HepG2 (cell line): ENCODE measurements around the gene SPATS2. TPM values are rescaled to one million over a fixed set of nuclear protein-coding genes. Genes with fewer than 3 reads are reported as not detected.

ENCODE experiments used
- ATAC-seq: fragments of 200-7000 bp; cut with Tn5 transposase; 3 replicates; pipeline ENCODE4 v1.9.1; 2020; ENCODE audit warnings: mild to moderate bottlenecking, moderate library complexity
- BruUV-seq: library from RNA; stranded (reverse); fragments of 400-500 nt; replicated peaks from 2 replicates; lab custom pipeline; 2021; lab: Mats Ljungman, UMichigan
- CTCF ChIA-PET: fragments of 300-600 bp; formaldehyde crosslinking; extraction: SDS; loops from one replicate; lab custom pipeline; 2021; ENCODE audit warnings: low total read pairs, inconsistent platforms, low intra/inter-chr PET ratio; lab: Yijun Ruan, JAX
- POLR2A ChIA-PET: fragments of 350-600 bp; sonication (Branson Sonifier 250); formaldehyde crosslinking; loops from one replicate; lab custom pipeline; 2020; ENCODE audit warnings: antibody characterized with exemption, inconsistent platforms; lab: Yijun Ruan, JAX
- DNase-seq: peaks from one replicate; pipeline ENCODE4 v3.0.0-alpha.2; 2015; ENCODE audit warnings: low spot score
- FAIRE-seq: peaks from 3 replicates; lab custom pipeline; 2011; peaks lifted over from hg19 to GRCh38; lab: Jason Lieb, UNC
- H2AFZ ChIP-seq: one replicate; pipeline ENCODE4 v1.6.1; 2011; ENCODE audit warnings: low read length, inconsistent platforms
- H3K27ac ChIP-seq: fragments of 300-600 bp; 3 replicates; pipeline ENCODE4 v1.8.0; 2011; ENCODE audit warnings: mixed run types, mild to moderate bottlenecking, mixed read lengths, low read length, inconsistent platforms; ENCODE audit not compliant: insufficient read depth; ENCODE audit errors: extremely low read length
- H3K27me3 ChIP-seq, 2 experiments: fragments of 200-600 bp in 1 of 2; 2 replicates in 1 of 2; 3 replicates in 1 of 2; pipeline versions ENCODE4 v1.6.0 to v1.8.0; 2011; ENCODE audit warnings: low read length in 2 of 2, mild to moderate bottlenecking in 2 of 2, moderate library complexity in 2 of 2, inconsistent platforms in 1 of 2; ENCODE audit not compliant: insufficient read depth in 2 of 2, control insufficient read depth in 1 of 2
- H3K36me3 ChIP-seq, 2 experiments: fragments of 200-600 bp in 1 of 2; replicated peaks in 1 of 2; 2 replicates in 1 of 2; 3 replicates in 1 of 2; pipeline versions ENCODE4 v1.5.1 to v1.8.0; 2011; ENCODE audit warnings: low read length in 2 of 2, inconsistent platforms in 1 of 2; ENCODE audit not compliant: insufficient read depth in 2 of 2, control insufficient read depth in 1 of 2
- H3K4me1 ChIP-seq: 2 replicates; pipeline ENCODE4 v1.5.1; 2012; ENCODE audit warnings: low read length, inconsistent platforms; ENCODE audit not compliant: insufficient read depth
- H3K4me2 ChIP-seq: 2 replicates; pipeline ENCODE4 v1.6.0; 2011; ENCODE audit warnings: low read depth, low read length, inconsistent platforms
- H3K4me3 ChIP-seq, 3 experiments: fragments of 200-600 bp in 1 of 3; sonication (generic), shearing (Covaris generic) in 1 of 3; replicated peaks in 1 of 3; 2 replicates each; pipeline ENCODE4 v1.5.1; 2011 to 2016; ENCODE audit warnings: low read length in 3 of 3, inconsistent platforms in 2 of 3, low read depth in 2 of 3, mild to moderate bottlenecking in 2 of 3, control low read depth in 1 of 3, mixed read lengths in 1 of 3; ENCODE audit not compliant: insufficient read depth in 1 of 3
- H3K79me2 ChIP-seq: one replicate; pipeline ENCODE4 v1.6.1; 2011; ENCODE audit warnings: low read length, inconsistent platforms; ENCODE audit not compliant: insufficient read depth
- H3K9ac ChIP-seq: 2 replicates; pipeline ENCODE4 v1.6.0; 2011; ENCODE audit warnings: mild to moderate bottlenecking, low read depth, low read length, inconsistent platforms; ENCODE audit not compliant: insufficient read depth
- H3K9me3 ChIP-seq: 2 replicates; pipeline ENCODE4 v1.5.1; 2012; ENCODE audit warnings: mild to moderate bottlenecking, low read length
- H4K20me1 ChIP-seq: 2 replicates; pipeline ENCODE4 v1.6.0; 2011; ENCODE audit warnings: inconsistent platforms, mild to moderate bottlenecking, low read length, moderate library complexity; ENCODE audit not compliant: insufficient read depth
- DNMT1 ChIP-seq: sonication (generic); formaldehyde crosslinking; IDR thresholded peaks from 2 replicates; pipeline ENCODE4 v1.5.1; 2020; ENCODE audit warnings: mild to moderate bottlenecking, missing genetic modification reagents
- HNRNPLL ChIP-seq: fragments of 200-400 bp; formaldehyde crosslinking; IDR thresholded peaks from 2 replicates; pipeline ENCODE4 v1.6.1; 2017; ENCODE audit warnings: mild to moderate bottlenecking, low read depth, low read length; ENCODE audit not compliant: poor library complexity, severe bottlenecking
- LBX2 ChIP-seq: sonication (generic); formaldehyde crosslinking; IDR thresholded peaks from 2 replicates; pipeline ENCODE4 v1.5.0; 2020; ENCODE audit warnings: missing genetic modification reagents, mild to moderate bottlenecking, borderline replicate concordance
- THYN1 ChIP-seq: sonication (generic); formaldehyde crosslinking; IDR thresholded peaks from 2 replicates; pipeline ENCODE4 v1.8.1; 2023; ENCODE audit warnings: low read depth, mild to moderate bottlenecking, moderate library complexity, missing genetic modification reagents, borderline replicate concordance
- ZBTB10 ChIP-seq: sonication (generic); formaldehyde crosslinking; IDR thresholded peaks from 2 replicates; pipeline ENCODE4 v1.4.0; 2020; ENCODE audit warnings: missing genetic modification reagents, borderline replicate concordance
- ZNF124 ChIP-seq: sonication (generic); formaldehyde crosslinking; IDR thresholded peaks from 2 replicates; pipeline ENCODE4 v1.4.0; 2020; ENCODE audit warnings: missing genetic modification reagents
- WGBS: methylation state at CpG from one replicate; pipeline ENCODE4 v1.1.6; 2017; ENCODE audit warnings: low lambda C conversion rate; 5-methylcytosine and 5-hydroxymethylcytosine counted together
- in situ Hi-C: cut with HindIII; loops from 2 replicates; pipeline ENCODE4 v1.10.0; 2017; ENCODE audit warnings: low pct_unique_long_range_greater_than_20kb; ENCODE audit not compliant: extremely low pct_ligation_motif_present
- intact Hi-C: fragments of 100-400 bp; cut with micrococcal nuclease; formaldehyde crosslinking; loops from one replicate; pipeline ENCODE4 v1.10.0; 2022; ENCODE audit not compliant: unreplicated experiment
- polyA plus RNA-seq, 8 experiments: library from polyadenylated mRNA; depleted of rRNA in 3 of 8; stranded (reverse) in 7 of 8; unstranded in 1 of 8; fragments of >200 nt; fragmentation: Illumina TruSeq in 4 of 8; extraction: Trizol in 4 of 8; gene quantifications; 2 replicates each; pipeline versions ENCODE4 v1.2.1 to v1.2.3, GENCODE V29; 2011 to 2016; ENCODE audit warnings: low read depth in 4 of 8, missing spikeins in 1 of 8, mixed read lengths in 1 of 8; ENCODE audit not compliant: insufficient read depth in 1 of 8
- total RNA-seq, 5 experiments: library from RNA; depleted of rRNA; stranded (reverse); fragments of >200 nt; fragmentation: Illumina TruSeq; extraction: Trizol; gene quantifications; 2 replicates each; pipeline ENCODE4 v1.2.3, GENCODE V29; 2016; ENCODE audit warnings: low read depth in 1 of 5
- TF ChIP-seq, protein P1 (sequence below): sonication (generic); formaldehyde crosslinking; IDR thresholded peaks from 2 replicates; pipeline ENCODE4 v1.4.0; 2020; ENCODE audit warnings: missing genetic modification reagents
- TF ChIP-seq, protein P2 (sequence below): sonication (generic); formaldehyde crosslinking; IDR thresholded peaks from 2 replicates; pipeline ENCODE4 v1.5.0; 2020; ENCODE audit warnings: missing genetic modification reagents, mild to moderate bottlenecking, borderline replicate concordance

The SPATS2 gene
- total and polyA plus RNA-seq, 2 of the 13 experiments (the other 11 are each of a cell fraction or from before 2014, with no cell fraction given) = 19.3 to 28.1 TPM

- TF ChIP-seq, protein P1, sequence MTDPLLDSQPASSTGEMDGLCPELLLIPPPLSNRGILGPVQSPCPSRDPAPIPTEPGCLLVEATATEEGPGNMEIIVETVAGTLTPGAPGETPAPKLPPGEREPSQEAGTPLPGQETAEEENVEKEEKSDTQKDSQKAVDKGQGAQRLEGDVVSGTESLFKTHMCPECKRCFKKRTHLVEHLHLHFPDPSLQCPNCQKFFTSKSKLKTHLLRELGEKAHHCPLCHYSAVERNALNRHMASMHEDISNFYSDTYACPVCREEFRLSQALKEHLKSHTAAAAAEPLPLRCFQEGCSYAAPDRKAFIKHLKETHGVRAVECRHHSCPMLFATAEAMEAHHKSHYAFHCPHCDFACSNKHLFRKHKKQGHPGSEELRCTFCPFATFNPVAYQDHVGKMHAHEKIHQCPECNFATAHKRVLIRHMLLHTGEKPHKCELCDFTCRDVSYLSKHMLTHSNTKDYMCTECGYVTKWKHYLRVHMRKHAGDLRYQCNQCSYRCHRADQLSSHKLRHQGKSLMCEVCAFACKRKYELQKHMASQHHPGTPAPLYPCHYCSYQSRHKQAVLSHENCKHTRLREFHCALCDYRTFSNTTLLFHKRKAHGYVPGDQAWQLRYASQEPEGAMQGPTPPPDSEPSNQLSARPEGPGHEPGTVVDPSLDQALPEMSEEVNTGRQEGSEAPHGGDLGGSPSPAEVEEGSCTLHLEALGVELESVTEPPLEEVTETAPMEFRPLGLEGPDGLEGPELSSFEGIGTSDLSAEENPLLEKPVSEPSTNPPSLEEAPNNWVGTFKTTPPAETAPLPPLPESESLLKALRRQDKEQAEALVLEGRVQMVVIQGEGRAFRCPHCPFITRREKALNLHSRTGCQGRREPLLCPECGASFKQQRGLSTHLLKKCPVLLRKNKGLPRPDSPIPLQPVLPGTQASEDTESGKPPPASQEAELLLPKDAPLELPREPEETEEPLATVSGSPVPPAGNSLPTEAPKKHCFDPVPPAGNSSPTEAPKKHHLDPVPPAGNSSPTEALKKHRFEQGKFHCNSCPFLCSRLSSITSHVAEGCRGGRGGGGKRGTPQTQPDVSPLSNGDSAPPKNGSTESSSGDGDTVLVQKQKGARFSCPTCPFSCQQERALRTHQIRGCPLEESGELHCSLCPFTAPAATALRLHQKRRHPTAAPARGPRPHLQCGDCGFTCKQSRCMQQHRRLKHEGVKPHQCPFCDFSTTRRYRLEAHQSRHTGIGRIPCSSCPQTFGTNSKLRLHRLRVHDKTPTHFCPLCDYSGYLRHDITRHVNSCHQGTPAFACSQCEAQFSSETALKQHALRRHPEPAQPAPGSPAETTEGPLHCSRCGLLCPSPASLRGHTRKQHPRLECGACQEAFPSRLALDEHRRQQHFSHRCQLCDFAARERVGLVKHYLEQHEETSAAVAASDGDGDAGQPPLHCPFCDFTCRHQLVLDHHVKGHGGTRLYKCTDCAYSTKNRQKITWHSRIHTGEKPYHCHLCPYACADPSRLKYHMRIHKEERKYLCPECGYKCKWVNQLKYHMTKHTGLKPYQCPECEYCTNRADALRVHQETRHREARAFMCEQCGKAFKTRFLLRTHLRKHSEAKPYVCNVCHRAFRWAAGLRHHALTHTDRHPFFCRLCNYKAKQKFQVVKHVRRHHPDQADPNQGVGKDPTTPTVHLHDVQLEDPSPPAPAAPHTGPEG (CRISPR knock-in tag) = no peak
- TF ChIP-seq ZNF124 (CRISPR knock-in tag) (no peak), HNRNPLL (no peak)
- TF ChIP-seq, all 625 proteins: peak for 0
These were observed 22.1 kb downstream of the SPATS2 start (continued) for GRCh38 chr12:49389387-49389703.

GRCh38 chr12:49397000-49397399, 29.7 kb downstream of the SPATS2 start:
- Histone ChIP-seq H3K9ac (no peak overlapping the region), H2AFZ (no peak overlapping the region), H3K9me3 (no peaks in the 10 kb centered on the region), H3K36me3 (no peaks in the 10 kb centered on the region), H3K79me2 (peaks cover 30% of the 10 kb centered on the region), H3K4me1 (peaks cover 38% of the 10 kb centered on the region), H3K4me2 (no peak overlapping the region), H3K27ac (no peak overlapping the region), H3K27me3 (no peaks in the 10 kb centered on the region), H3K4me3 (no peak overlapping the region), H4K20me1 (no peaks in the 10 kb centered on the region)
- no peak for ATAC-seq
- DNase-seq = no peak
- ChIA-PET CTCF (no interaction called here), POLR2A (no interaction called here)
- intact Hi-C loops = no loop called here
- FAIRE-seq = no peak
- 100% methylated on average over 1 of the region's 1 CpG for WGBS
- no TSS peak for BruUV-seq
- in situ Hi-C loops = no loop called here
- TF ChIP-seq THYN1 (CRISPR knock-in tag) = no peak
- TF ChIP-seq ZBTB10 (CRISPR knock-in tag) = no peak
- no peak for TF ChIP-seq DNMT1 (CRISPR knock-in tag)
- TF ChIP-seq, protein P2, sequence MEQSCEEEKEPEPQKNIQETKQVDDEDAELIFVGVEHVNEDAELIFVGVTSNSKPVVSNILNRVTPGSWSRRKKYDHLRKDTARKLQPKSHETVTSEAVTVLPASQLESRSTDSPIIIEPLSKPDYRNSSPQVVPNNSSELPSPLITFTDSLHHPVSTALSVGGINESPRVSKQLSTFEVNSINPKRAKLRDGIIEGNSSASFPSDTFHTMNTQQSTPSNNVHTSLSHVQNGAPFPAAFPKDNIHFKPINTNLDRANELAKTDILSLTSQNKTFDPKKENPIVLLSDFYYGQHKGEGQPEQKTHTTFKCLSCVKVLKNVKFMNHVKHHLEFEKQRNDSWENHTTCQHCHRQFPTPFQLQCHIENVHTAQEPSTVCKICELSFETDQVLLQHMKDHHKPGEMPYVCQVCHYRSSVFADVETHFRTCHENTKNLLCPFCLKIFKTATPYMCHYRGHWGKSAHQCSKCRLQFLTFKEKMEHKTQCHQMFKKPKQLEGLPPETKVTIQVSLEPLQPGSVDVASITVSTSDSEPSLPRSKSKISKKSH (CRISPR knock-in tag) = no peak
- no peak for TF ChIP-seq LBX2 (CRISPR knock-in tag)
